ENCODE results near the gene HIF3A.

GRCh38 chr19:46350758-46351159 lies 53.9 kb downstream of the HIF3A start:
- TF ChIP-seq EZH2 (IDR thresholded peaks at IDR 0.05; ENCODE audit: low read length, missing control alignments) = no peak
- TF ChIP-seq, protein P1, sequence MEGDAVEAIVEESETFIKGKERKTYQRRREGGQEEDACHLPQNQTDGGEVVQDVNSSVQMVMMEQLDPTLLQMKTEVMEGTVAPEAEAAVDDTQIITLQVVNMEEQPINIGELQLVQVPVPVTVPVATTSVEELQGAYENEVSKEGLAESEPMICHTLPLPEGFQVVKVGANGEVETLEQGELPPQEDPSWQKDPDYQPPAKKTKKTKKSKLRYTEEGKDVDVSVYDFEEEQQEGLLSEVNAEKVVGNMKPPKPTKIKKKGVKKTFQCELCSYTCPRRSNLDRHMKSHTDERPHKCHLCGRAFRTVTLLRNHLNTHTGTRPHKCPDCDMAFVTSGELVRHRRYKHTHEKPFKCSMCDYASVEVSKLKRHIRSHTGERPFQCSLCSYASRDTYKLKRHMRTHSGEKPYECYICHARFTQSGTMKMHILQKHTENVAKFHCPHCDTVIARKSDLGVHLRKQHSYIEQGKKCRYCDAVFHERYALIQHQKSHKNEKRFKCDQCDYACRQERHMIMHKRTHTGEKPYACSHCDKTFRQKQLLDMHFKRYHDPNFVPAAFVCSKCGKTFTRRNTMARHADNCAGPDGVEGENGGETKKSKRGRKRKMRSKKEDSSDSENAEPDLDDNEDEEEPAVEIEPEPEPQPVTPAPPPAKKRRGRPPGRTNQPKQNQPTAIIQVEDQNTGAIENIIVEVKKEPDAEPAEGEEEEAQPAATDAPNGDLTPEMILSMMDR (conservative IDR thresholded peaks at IDR 0.05 in 1 of 2, IDR thresholded peaks at IDR 0.05 in 1 of 2; ENCODE audit: low read depth in 1 of 2, low read length in 2 of 2) = no peak

All from fibroblast of lung (primary cell).